Measurements from ENCODE around the gene DZIP1.
"Not testable (repeated sequence)": the region's sequence is repeated elsewhere in the genome, so short reads cannot be mapped to it uniquely, and the experiment has no call there.

The DZIP1 gene

GRCh38 chr13:95601906-95602305 is 42.6 kb downstream of the DZIP1 start:
- no peak for DNase-seq

- no peak for DNase-seq
Observed at GRCh38 chr13:95601216-95601615, 43.3 kb downstream of the DZIP1 start.

GRCh38 chr13:95596701-95597100 is 47.8 kb downstream of the DZIP1 start:
- no peak for DNase-seq

GRCh38 chr13:95593462-95593861 is 51.0 kb downstream of the DZIP1 start:
- DNase-seq = no peak

GRCh38 chr13:95588721-95589120 is 55.8 kb downstream of the DZIP1 start:
- no peak for DNase-seq

GRCh38 chr13:95588134-95588533 is 56.4 kb downstream of the DZIP1 start:
- DNase-seq = no peak

GRCh38 chr13:95585867-95586266 is 58.6 kb downstream of the DZIP1 start:
- DNase-seq = no peak

- no peak for DNase-seq
Observed at GRCh38 chr13:95579303-95579702, 65.2 kb downstream of the DZIP1 start.

GRCh38 chr13:95573221-95573620 is 71.3 kb downstream of the DZIP1 start:
- DNase-seq = no peak

- DNase-seq = no peak
Observed at GRCh38 chr13:95571941-95572340, 72.6 kb downstream of the DZIP1 start.

GRCh38 chr13:95570016-95570415 is 74.5 kb downstream of the DZIP1 start:
- DNase-seq = no peak

GRCh38 chr13:95568131-95568530 is 76.4 kb downstream of the DZIP1 start:
- no peak for DNase-seq

GRCh38 chr13:95565758-95566157 is 78.7 kb downstream of the DZIP1 start:
- DNase-seq = not testable (repeated sequence)

GRCh38 chr13:95564733-95565291 is 79.7 kb downstream of the DZIP1 start:
- no peak for DNase-seq

GRCh38 chr13:95564091-95564490 is 80.4 kb downstream of the DZIP1 start:
- no peak for DNase-seq

- DNase-seq = no peak
Observed at GRCh38 chr13:95560387-95560786, 84.1 kb downstream of the DZIP1 start.

- DNase-seq = no peak
Observed at GRCh38 chr13:95559100-95559499, 85.4 kb downstream of the DZIP1 start.

GRCh38 chr13:95557013-95557412 is 87.5 kb downstream of the DZIP1 start:
- DNase-seq = no peak

- DNase-seq = no peak
Observed at GRCh38 chr13:95553581-95554385, 90.7 kb downstream of the DZIP1 start.

- no peak for DNase-seq
Observed at GRCh38 chr13:95552539-95553441, 91.7 kb downstream of the DZIP1 start, which contains the start of gene CLDN10. Gene CLDN10, plus strand, starts transcription at chr13:95552720. Its CDS starts 34 bp downstream, at chr13:95552754.

GRCh38 chr13:95552208-95552538 is 92.3 kb downstream of the DZIP1 start:
- no peak for DNase-seq

- DNase-seq = no peak
Observed at GRCh38 chr13:95547531-95548167, 96.9 kb downstream of the DZIP1 start.

- no peak for DNase-seq
Observed at GRCh38 chr13:95546919-95547318, 97.6 kb downstream of the DZIP1 start.

All from stimulated activated CD4-positive, alpha-beta T cell treated with anti-CD3 and anti-CD28 coated beads, Interleukin-4, amount 100 ng/mL, for 4 hours (primary cell).